HG02678 (cell line): ENCODE measurements around the gene ZNF408.

Experiments
- ATAC-seq: cut with Tn5 transposase; IDR thresholded peaks from one replicate; pipeline ENCODE4 v1.9.1; 2021; ENCODE audit warnings: mild to moderate bottlenecking, moderate library complexity; ENCODE audit not compliant: unreplicated experiment

Gene ZNF408

DNA sequence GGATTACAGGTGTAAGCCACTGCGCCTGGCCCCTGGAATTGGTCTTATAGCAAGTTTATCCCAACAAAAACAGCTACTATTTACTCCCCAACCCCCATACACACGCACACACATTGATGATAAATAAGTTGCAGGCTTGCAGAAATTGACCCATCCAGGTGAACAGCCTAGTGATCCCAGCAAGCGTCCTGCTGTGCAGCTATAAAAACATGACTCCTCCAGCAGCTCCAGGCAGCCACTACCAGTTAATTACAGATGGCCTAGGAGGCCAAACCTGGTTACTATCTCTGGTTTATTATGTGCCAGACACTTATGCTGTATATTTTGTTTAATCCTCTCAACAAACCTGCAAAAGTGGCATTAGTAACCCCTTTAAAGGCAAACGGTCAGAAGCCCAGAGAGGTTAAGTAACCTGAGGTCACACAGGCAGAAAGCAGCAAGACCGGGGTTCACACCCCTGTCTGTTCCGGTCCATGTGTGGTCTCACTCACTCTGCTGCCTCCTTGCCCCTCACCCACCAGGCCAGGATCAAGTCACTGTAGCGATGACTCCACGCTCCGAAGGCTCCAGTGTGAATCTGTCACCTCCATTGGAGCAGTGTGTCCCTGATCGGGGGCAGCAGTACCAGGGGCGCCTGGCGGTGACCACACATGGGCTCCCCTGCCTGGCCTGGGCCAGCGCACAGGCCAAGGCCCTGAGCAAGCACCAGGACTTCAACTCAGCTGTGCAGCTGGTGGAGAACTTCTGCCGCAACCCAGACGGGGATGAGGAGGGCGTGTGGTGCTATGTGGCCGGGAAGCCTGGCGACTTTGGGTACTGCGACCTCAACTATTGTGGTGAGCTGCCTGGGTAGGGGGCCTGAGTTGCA lies 24.7 kb downstream of the ZNF408 start:
- ATAC-seq: no peak

DNA sequence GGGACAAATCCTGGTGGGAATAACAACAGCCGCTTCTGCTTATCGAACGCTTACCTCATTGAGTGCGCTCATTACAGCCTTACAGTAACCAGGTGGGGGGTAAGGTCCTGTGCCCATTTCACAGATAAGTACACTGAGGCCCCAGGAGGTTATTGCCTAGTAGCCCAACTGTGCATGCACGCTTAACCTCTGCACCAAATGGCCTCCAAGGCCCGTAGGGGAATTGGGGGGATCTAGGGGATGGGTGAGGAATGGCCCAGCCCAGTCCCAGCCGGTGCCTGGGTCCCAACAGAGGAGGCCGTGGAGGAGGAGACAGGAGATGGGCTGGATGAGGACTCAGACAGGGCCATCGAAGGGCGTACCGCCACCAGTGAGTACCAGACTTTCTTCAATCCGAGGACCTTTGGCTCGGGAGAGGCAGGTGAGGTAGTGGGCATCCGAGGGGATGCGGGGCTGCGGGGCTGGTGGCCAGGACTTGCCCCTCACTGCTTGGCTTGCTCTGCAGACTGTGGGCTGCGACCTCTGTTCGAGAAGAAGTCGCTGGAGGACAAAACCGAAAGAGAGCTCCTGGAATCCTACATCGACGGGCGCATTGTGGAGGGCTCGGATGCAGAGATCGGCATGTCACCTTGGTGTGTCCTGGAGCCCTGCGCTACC lies 25.5 kb downstream of the ZNF408 start:
- ATAC-seq: no peak

DNA sequence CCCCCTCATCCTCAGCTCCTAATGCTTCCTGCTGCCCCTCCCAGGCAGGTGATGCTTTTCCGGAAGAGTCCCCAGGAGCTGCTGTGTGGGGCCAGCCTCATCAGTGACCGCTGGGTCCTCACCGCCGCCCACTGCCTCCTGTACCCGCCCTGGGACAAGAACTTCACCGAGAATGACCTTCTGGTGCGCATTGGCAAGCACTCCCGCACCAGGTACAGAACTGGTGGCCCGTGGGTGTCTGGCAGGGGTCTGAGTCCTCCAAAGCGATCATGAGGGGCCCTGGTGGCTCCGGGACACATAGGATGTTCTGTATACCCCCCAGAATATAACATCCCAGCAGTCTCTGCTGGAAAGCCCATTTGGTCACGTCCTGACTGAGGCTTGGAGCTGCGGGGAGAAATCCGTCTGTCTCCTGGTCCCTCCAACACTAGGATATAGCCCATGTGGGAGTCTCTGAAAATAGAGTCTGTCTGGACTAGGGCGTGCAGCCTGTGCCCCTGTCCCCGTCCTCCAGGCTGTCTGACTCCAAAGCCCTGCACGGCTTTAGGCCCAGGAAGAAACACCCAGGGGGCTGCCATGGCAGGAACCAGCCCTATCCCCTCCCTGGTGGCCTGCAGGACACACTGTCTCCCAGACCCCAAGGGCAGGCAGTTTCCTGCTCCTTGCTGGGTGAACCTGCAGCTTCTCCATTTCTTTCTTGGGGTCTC lies 27.3 kb downstream of the ZNF408 start:
- ATAC-seq: no peak

DNA sequence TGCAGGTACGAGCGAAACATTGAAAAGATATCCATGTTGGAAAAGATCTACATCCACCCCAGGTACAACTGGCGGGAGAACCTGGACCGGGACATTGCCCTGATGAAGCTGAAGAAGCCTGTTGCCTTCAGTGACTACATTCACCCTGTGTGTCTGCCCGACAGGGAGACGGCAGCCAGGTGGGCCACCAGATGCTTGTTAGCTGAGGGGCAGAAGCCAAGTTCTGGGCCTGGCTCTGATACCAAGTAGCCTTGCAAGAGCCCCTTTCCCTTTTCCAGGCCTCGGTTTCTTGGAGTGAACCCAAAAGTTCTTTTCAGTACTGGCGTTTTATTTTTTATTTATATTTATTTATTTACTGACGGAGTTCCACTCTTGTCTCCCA lies 27.8 kb downstream of the ZNF408 start:
- ATAC-seq: no peak

DNA sequence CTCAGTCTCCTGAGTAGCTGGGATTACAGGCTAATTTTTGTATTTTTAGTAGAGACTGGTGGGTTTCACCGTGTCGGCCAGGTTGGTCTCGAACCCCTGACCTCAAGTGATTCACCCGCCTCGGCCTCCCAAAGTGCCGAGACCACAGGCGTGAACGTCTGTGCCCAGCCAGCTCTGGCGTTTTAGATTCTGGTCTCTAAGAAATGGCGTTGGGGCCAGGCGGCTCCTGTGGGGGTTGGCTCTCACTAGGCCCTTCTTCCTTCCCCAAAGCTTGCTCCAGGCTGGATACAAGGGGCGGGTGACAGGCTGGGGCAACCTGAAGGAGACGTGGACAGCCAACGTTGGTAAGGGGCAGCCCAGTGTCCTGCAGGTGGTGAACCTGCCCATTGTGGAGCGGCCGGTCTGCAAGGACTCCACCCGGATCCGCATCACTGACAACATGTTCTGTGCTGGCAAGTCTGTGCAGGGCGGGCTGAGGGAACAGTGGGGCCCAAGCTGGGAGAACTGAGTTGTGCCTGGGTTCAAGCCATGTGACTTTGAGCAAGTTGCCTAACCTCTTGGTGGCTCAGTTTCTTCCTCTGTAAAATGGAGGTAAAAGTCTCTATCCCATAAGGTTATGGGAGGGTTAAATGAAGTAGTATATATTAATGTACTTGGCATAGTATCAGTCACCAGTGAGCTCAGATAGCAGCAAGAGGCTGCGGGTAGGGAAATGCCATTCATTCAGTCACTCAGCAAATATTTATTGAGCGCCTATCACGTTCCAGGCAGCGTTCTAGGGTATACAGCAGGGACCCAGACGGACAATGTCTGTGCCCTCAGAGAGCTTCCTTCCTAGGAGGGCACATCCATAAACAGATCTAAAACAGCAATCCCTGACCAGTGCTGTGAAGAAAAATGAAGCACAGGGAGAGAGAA lies 28.5 kb downstream of the ZNF408 start:
- no peak for ATAC-seq

DNA sequence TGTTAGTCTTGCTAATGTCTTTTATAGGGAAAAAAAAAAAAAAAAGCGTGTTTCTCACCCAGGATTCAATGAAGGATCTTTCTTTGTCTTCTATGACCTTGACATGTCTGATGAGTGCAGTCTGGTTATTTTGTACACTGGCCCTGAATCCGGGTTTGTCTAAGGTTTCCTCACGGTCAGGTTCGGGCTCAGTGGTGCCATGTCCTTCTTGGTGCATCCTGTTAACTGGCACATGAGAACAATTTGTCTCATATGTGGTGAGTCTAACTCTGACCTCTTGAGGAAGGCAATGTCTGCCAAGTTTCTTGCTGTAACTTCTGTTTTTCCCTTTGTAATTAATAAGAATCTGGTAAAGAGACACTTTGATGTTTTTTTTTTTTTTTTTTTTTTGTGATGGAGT lies 30.7 kb downstream of the ZNF408 start:
- ATAC-seq: no peak

DNA sequence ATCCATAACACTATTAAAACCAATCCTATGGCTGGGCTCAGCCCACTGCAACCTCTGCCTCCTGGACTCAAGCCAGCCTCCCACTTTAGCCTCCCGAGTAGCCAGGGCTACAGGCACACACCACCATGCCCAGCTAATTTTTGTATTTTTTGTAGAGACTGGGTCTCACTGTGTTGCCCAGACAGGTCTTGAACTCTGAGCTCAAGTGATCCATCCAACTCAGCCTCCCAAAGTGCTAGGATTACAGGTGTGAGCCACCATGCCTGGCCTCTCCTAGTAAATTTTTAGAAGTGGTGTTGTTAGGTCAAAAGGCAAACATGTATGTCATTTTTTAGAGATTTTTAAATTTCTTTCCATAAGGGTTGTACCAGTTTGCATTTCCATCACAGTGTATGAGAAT lies 32.4 kb downstream of the ZNF408 start:
- ATAC-seq: no peak

DNA sequence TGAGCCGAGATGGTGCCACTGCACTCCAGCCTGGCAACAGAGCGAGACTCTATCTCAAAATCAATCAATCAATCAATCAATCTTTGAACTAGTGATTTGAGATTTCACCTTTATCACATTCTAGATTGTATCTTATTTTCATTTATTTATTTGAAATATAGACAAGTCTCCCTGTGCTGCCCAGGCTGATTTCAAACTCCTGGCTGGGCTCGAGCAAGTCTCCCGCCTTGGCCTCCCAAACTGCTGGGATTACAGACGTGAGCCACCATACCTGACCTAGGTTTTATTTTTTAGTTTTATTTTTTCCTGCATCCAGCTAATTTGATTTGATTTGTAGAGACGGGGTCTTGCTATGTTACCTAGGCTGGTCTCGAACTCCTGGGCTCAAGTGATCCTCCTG lies 35.3 kb downstream of the ZNF408 start:
- no peak for ATAC-seq

DNA sequence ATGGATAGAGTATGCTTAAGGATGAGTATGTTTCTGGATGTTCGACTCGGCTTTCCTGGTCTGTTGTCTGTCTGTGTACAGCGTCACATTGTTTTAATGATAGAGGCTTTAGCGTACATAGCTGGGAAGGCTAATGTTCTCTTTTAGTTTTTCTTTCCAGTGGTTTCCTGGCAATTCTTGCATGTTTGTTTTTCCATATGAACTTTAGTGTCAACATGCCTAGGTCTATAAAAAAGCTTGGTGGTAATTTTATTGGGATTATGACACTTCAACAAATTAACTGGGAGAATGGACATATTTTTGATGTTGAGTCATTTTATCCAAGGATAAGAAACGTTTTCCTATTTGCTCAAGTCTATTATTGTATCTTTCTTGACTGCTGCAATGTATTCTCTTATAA lies 35.8 kb downstream of the ZNF408 start:
- ATAC-seq: no peak

DNA sequence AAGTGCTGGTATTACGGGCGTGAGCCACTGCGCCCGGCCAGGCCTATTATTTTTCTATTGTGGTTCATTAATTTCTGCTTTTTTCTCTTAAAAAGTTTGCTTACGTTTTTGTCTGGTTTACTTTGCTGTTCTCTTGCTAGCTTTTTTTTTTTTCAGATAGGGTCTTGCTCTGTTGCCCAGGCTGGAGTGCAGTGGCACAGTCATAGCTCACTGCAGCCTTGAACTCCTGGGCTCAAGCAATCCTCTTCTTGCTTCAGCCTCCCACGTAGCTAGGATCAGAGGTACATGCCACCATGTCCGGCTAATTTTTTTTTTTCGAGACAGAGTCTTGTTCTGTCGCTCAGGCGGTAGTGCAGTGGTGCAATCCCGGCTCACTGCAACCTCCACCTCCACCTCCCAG lies 36.9 kb downstream of the ZNF408 start:
- no peak for ATAC-seq

DNA sequence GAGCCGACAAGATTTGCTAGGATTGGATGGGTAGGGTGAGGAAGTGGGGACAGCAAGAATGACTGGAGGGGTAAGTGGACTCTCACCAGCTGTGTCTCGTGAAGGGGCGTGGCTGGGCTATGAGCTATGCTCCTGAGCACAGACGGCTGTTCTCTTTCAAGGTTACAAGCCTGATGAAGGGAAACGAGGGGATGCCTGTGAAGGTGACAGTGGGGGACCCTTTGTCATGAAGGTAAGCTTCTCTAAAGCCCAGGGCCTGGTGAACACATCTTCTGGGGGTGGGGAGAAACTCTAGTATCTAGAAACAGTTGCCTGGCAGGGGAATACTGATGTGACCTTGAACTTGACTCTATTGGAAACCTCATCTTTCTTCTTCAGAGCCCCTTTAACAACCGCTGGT lies 38.1 kb downstream of the ZNF408 start:
- no peak for ATAC-seq

DNA sequence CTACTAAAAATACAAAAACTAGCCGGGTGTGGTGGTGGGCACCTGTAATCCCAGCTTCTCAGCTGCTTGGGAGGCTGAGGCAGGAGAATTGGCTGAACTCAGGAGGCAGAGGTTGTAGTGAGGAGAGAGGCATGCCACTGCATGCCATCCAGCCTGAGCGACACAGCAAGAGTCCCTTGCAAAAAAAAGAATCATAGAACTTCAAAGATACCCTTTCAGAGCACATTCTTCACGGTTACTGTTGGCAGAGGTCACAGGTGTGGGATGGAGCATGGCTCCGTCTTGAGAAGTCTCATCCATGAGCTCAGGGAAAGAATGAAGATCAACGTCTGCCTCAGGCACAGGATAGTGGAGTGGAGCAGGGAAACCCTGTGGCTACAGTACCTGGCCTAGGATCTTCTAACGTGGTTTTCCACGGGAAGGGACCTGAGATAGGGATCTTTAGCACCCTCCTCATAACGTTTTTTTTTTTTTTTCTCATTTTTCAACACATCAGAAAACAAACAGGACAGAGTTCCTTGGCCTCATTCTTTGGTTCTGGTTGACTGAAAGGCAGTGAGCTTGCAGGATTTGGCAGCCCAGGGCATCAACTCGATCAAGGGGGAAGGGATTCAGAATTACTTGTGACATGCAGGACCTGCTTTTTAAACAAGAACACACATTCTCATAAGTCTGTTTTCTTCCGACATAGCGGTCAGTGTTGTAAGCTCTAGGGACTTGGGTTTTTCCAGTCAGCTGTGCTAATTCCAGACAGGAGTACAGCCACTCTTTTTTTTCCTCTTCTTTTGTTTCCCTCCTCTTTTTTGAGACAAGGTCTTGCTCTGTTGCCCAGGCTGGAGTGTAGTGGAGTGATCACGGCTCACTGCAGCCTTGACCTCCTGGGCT lies 41.0 kb downstream of the ZNF408 start:
- no peak for ATAC-seq

DNA sequence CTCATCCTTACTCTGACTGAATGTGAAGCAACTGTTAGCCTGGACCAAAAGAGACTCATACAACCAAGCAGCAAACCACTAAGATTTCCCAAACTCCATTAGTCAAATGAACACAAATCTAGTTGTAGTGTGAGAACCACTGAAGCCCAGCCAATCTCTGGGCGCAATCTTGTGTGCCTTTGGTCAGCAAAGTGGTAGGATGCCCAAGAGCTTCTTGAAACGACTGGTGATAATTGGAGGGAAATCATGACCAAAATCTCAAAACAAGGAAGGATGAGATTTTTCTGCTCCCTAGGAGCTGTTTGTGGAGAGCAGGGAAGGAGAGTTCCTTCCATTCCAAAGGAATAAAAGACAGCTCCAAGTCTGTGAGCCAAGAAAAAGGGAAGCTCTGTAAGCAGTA lies 42.2 kb downstream of the ZNF408 start:
- ATAC-seq: no peak

DNA sequence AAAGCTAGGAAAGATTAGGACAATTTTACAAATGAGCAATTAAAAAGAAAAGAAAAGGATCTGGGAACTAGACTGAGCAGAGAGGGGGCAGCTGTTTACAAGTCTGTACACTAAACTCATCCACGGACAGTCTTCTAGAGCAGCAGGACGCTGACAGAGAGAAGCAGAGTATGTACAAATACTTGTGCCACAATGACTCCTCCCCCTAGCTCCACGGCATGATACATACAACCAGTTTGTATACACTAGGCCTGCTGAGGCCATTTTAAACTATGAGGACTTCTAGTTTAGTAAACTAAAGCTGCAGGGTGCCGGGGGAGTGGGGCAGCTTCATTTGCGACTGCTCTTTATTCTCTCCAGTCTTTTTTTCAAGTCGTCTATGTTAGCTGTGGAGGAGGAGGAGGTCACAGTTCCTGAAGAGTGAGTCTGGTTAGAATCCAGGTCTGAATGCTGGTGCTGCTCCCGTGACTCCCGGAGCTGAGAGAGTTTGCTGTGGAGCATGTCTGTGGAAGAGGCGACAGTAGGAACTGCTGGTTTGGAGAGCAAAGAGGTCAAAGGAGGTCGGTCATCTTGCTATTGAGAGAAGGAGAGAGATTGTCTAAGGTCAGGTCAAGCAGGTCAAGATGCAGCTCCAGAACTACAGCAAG lies 43.0 kb downstream of the ZNF408 start:
- no peak for ATAC-seq

DNA sequence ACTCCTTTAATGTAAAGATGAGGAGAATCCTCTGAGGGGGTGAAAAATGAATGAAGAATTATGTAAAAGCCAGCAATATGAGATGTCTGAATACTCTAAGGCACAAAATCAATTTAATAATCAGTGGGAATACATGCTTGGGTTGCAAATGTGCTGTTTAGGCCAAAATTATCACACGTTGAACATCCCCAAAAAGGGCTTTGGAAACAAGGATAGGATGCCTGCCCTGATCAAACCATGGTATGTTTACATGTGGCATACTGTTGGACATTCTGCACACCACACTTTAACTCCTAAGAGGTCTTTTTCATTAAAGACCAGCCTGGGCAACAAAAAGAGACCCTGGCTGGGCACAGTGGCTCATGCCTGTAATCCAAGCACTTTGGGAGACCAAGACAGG lies 44.5 kb downstream of the ZNF408 start:
- ATAC-seq: no peak

DNA sequence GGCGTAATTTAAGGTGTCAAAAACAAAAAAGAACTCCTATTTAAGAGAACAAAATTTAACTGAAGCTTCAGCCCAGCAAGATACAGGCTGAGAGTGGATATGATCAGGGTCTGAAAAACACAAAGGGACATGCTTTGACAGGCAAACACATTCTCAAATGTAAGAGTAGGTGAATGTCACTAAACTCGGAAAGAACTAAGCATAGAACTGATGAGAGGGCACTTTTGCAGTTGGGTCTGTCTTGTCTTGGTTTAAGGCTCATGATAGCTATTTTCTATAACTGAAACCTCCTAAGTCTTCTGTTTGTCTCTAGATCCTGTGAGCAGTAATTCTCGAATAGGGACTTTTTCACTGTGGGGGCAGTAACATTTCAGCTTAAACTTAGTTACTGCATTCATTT lies 45.2 kb downstream of the ZNF408 start:
- ATAC-seq: no peak

DNA sequence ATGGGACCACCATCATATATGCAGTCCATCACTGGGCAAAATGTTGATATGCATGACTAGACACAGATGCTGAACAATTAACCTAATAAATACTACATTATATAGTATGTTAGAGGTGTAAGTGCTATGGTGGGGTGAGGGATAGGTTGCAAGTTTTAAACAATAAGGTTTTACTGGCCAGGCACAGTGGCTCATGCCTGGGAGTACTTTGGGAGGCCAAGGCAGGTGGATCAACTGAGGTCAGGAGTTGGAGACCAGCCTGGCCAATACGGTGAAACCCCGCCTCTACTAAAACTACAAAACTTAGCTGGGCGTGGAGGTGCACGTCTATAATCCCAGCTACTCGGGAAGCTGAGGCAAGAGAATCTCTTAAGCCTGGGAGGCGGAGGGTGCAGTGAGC lies 46.3 kb downstream of the ZNF408 start:
- no peak for ATAC-seq
